ENCODE data around the gene ZNF700. TPM values are rescaled to one million over a fixed set of nuclear protein-coding genes. Genes with fewer than 3 reads are reported as not detected.
"Not testable (repeated sequence)": the region's sequence is repeated elsewhere in the genome, so short reads cannot be mapped to it uniquely, and the experiment has no call there.

Gene ZNF700
- total and polyA plus RNA-seq, 7 experiments from 2014 or later: 2.3 to 26.4 (median 18.7) TPM

GRCh38 chr19:11942843-11943108 lies 17.9 kb downstream of the ZNF700 start:
- intact Hi-C loops (cut with micrococcal nuclease): no loop called here

DNA sequence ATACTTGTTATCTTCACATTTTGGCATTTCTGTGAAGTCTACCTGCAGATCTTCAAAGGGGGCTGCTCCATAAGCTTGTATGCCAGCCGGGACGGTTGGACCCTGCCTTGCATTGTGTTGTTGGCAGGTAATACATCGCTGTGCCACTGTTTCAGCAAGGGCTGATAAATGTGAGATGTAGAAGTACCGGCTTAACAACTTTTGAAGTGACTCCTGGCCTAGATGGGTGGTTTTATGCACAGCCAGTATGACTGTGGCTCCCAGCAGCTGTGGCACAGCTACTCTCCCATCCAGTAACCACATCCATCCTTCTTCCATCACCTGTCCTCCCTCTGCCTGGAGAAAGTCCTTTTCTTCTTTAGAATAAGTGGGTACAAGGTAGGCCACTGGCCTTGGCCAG lies 19.7 kb downstream of the ZNF700 start:
- POLR2A ChIA-PET: no interaction called here
- peaks cover 5 to 96% (median 77%) of the 10 kb centered on the region in 11 donors for H3K9me3 Mint-ChIP-seq
- H3K36me3 ChIP-seq (ENCODE audit: control insufficient read depth in 2 of 3, insufficient read depth in 3 of 3, low read length in 3 of 3): peaks cover 34 to 86% (median 37%) of the 10 kb centered on the region in 3 experiments

More at GRCh38 chr19:11942843-11943108, 17.9 kb downstream of the ZNF700 start:
- Mint-ChIP-seq H3K36me3 (peaks cover 24 to 91% (median 85%) of the 10 kb centered on the region in 5 donors), H3K9me3 (peaks cover 0 to 92% (median 70%) of the 10 kb centered on the region in 11 donors), H3K4me1 (peaks cover 0 to 5% (median 0%) of the 10 kb centered on the region in 7 donors), H3K27ac (peak overlapping the region in 1 of 9 donors; percentile 66), H3K27me3 (no peaks in the 10 kb centered on the region), H3K4me3 (peak overlapping the region in 1 of 10 donors; percentile 39)
- ChIA-PET POLR2A (interaction anchor here (1.1 kb wide), 1 partner anchor 552 kb away, joined by 3 read pairs; no protein-coding TSS in a partner anchor), CTCF (no interaction called here)
- Histone ChIP-seq H3K4me1 (ENCODE audit: control insufficient read depth in 2 of 2, insufficient read depth in 2 of 2, low read length in 2 of 2) (no peaks in the 10 kb centered on the region), H3K36me3 (ENCODE audit: control insufficient read depth in 2 of 3, insufficient read depth in 3 of 3, low read length in 3 of 3) (peaks cover 19 to 70% (median 21%) of the 10 kb centered on the region in 3 experiments), H3K4me3 (ENCODE audit: low read length) (no peak overlapping the region), H3K27ac (ENCODE audit: low read depth, low read length) (no peak overlapping the region), H3K9me3 (ENCODE audit: control insufficient read depth in 2 of 3, low read length in 3 of 3) (peaks cover 29 to 73% (median 50%) of the 10 kb centered on the region in 3 experiments), H3K27me3 (ENCODE audit: control insufficient read depth in 2 of 2, insufficient read depth in 2 of 2, low read length in 2 of 2) (no peaks in the 10 kb centered on the region)
- peak in 1 of 9 donors; percentile 8 for DNase-seq
- ATAC-seq: no peak

DNA sequence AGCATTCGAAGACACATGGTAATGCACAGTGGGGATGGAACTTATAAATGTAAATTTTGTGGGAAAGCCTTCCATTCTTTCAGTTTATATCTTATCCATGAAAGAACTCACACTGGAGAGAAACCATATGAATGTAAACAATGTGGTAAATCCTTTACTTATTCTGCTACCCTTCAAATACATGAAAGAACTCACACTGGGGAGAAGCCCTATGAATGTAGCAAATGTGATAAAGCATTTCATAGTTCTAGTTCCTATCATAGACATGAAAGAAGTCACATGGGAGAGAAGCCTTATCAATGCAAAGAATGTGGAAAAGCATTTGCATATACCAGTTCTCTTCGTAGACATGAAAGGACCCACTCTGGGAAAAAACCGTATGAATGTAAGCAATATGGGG lies 23.7 kb downstream of the ZNF700 start:
- Histone ChIP-seq H3K27ac (ENCODE audit: low read depth, low read length) (no peak overlapping the region), H3K27me3 (ENCODE audit: control insufficient read depth in 2 of 2, insufficient read depth in 2 of 2, low read length in 2 of 2) (no peaks in the 10 kb centered on the region), H3K4me3 (ENCODE audit: low read length) (no peak overlapping the region), H3K9me3 (ENCODE audit: control insufficient read depth in 2 of 3, low read length in 3 of 3) (peaks cover 32 to 100% (median 63%) of the 10 kb centered on the region in 3 experiments), H3K36me3 (ENCODE audit: control insufficient read depth in 2 of 3, insufficient read depth in 3 of 3, low read length in 3 of 3) (peaks cover 30 to 72% (median 43%) of the 10 kb centered on the region in 3 experiments), H3K4me1 (ENCODE audit: control insufficient read depth in 2 of 2, insufficient read depth in 2 of 2, low read length in 2 of 2) (no peaks in the 10 kb centered on the region)
- Mint-ChIP-seq H3K36me3 (peaks cover 39 to 92% (median 87%) of the 10 kb centered on the region in 5 donors), H3K4me1 (no peaks in the 10 kb centered on the region), H3K4me3 (no peak overlapping the region), H3K27me3 (no peaks in the 10 kb centered on the region), H3K9me3 (peaks cover 5 to 98% (median 80%) of the 10 kb centered on the region in 11 donors), H3K27ac (peak overlapping the region in 4 of 9 donors; percentile 21 to 59 (median 37))
- CTCF ChIA-PET: no interaction called here
- DNase-seq (no peak), ATAC-seq (no peak)
- POLR2A ChIA-PET: no interaction called here
- intact Hi-C loops (cut with micrococcal nuclease): no loop called here

More for the DNA sequence above, 19.7 kb downstream of the ZNF700 start:
- Histone ChIP-seq H3K4me1 (ENCODE audit: control insufficient read depth in 2 of 2, insufficient read depth in 2 of 2, low read length in 2 of 2) (no peaks in the 10 kb centered on the region), H3K27me3 (ENCODE audit: control insufficient read depth in 2 of 2, insufficient read depth in 2 of 2, low read length in 2 of 2) (no peaks in the 10 kb centered on the region), H3K4me3 (ENCODE audit: low read length) (no peak overlapping the region), H3K27ac (ENCODE audit: low read depth, low read length) (no peak overlapping the region), H3K9me3 (ENCODE audit: control insufficient read depth in 2 of 3, low read length in 3 of 3) (peaks cover 43 to 86% (median 68%) of the 10 kb centered on the region in 3 experiments)
- Mint-ChIP-seq H3K36me3 (peaks cover 39 to 95% (median 93%) of the 10 kb centered on the region in 5 donors), H3K27me3 (no peaks in the 10 kb centered on the region), H3K4me3 (no peak overlapping the region), H3K4me1 (peaks cover 0 to 5% (median 0%) of the 10 kb centered on the region in 7 donors), H3K27ac (no peak overlapping the region)
- CTCF ChIA-PET: interaction anchor here (0.6 kb wide), 1 partner anchor 16 kb away, joined by 4 read pairs; no protein-coding TSS in a partner anchor
- intact Hi-C loops (cut with micrococcal nuclease): no loop called here
- ATAC-seq (no peak), DNase-seq (no peak)

GRCh38 chr19:11949201-11949600 lies 24.3 kb downstream of the ZNF700 start:
- intact Hi-C loops (cut with micrococcal nuclease): no loop called here
- ATAC-seq: no peak

DNA sequence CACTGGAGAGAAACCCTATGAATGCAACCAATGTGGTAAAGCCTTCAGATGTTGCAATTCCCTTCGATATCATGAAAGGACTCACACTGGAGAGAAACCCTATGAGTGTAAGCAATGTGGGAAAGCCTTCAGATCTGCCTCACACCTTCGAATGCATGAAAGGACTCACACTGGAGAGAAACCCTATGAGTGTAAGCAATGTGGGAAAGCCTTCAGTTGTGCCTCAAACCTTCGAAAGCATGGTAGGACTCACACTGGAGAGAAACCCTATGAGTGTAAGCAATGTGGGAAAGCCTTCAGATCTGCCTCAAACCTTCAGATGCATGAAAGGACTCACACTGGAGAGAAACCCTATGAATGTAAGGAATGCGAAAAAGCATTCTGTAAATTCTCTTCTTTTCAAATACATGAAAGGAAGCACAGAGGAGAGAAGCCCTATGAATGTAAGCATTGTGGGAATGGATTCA lies 24.7 kb downstream of the ZNF700 start:
- Histone ChIP-seq H3K9me3 (ENCODE audit: control insufficient read depth in 2 of 3, low read length in 3 of 3) (peaks cover 28 to 97% (median 53%) of the 10 kb centered on the region in 3 experiments), H3K4me3 (ENCODE audit: low read length) (peak overlapping the region; percentile 26), H3K36me3 (ENCODE audit: control insufficient read depth in 2 of 3, insufficient read depth in 3 of 3, low read length in 3 of 3) (peaks cover 30 to 62% (median 43%) of the 10 kb centered on the region in 3 experiments)
- H3K27me3 Mint-ChIP-seq; H3K4me1 ChIP-seq (ENCODE audit: control insufficient read depth in 2 of 2, insufficient read depth in 2 of 2, low read length in 2 of 2); H3K27ac ChIP-seq (ENCODE audit: low read depth, low read length); CTCF ChIA-PET; DNase-seq; POLR2A ChIA-PET; H3K27me3 ChIP-seq (ENCODE audit: control insufficient read depth in 2 of 2, insufficient read depth in 2 of 2, low read length in 2 of 2); intact Hi-C loops (cut with micrococcal nuclease); ATAC-seq; H3K4me1 Mint-ChIP-seq: not testable (repeated sequence)
- peak overlapping the region in 5 of 9 donors; percentile 21 to 59 (median 36) for H3K27ac Mint-ChIP-seq
- peak overlapping the region in 3 of 10 donors; percentile 2 to 40 (median 7) for H3K4me3 Mint-ChIP-seq
- peaks cover 8 to 98% (median 73%) of the 10 kb centered on the region in 11 donors for H3K9me3 Mint-ChIP-seq
- peaks cover 36 to 86% (median 77%) of the 10 kb centered on the region in 5 donors for H3K36me3 Mint-ChIP-seq

More at GRCh38 chr19:11949201-11949600, 24.3 kb downstream of the ZNF700 start:
- ChIA-PET POLR2A (no interaction called here), CTCF (no interaction called here)
- Histone ChIP-seq H3K4me1 (ENCODE audit: control insufficient read depth in 2 of 2, insufficient read depth in 2 of 2, low read length in 2 of 2) (no peaks in the 10 kb centered on the region), H3K27ac (ENCODE audit: low read depth, low read length) (no peak overlapping the region), H3K36me3 (ENCODE audit: control insufficient read depth in 2 of 3, insufficient read depth in 3 of 3, low read length in 3 of 3) (peaks cover 30 to 67% (median 43%) of the 10 kb centered on the region in 3 experiments), H3K9me3 (ENCODE audit: control insufficient read depth in 2 of 3, low read length in 3 of 3) (peaks cover 28 to 100% (median 57%) of the 10 kb centered on the region in 3 experiments), H3K27me3 (ENCODE audit: control insufficient read depth in 2 of 2, insufficient read depth in 2 of 2, low read length in 2 of 2) (no peaks in the 10 kb centered on the region), H3K4me3 (ENCODE audit: low read length) (no peak overlapping the region)
- no peaks in the 10 kb centered on the region for H3K27me3 Mint-ChIP-seq
- peaks cover 8 to 98% (median 76%) of the 10 kb centered on the region in 11 donors for H3K9me3 Mint-ChIP-seq
- no peak overlapping the region for H3K4me3 Mint-ChIP-seq
- H3K27ac Mint-ChIP-seq: peak overlapping the region in 4 of 9 donors; percentile 21 to 59 (median 41)
- H3K4me1 Mint-ChIP-seq: no peaks in the 10 kb centered on the region
- peak in 3 of 9 donors; percentile 14 to 21 (median 17) for DNase-seq
- H3K36me3 Mint-ChIP-seq: peaks cover 39 to 91% (median 81%) of the 10 kb centered on the region in 5 donors

- Histone ChIP-seq H3K27ac (ENCODE audit: low read depth, low read length) (no peak overlapping the region), H3K9me3 (ENCODE audit: control insufficient read depth in 2 of 3, low read length in 3 of 3) (peaks cover 28 to 95% (median 47%) of the 10 kb centered on the region in 3 experiments), H3K27me3 (ENCODE audit: control insufficient read depth in 2 of 2, insufficient read depth in 2 of 2, low read length in 2 of 2) (no peaks in the 10 kb centered on the region), H3K4me3 (ENCODE audit: low read length) (peak overlapping the region; percentile 26), H3K36me3 (ENCODE audit: control insufficient read depth in 2 of 3, insufficient read depth in 3 of 3, low read length in 3 of 3) (peaks cover 30 to 56% (median 43%) of the 10 kb centered on the region in 3 experiments), H3K4me1 (ENCODE audit: control insufficient read depth in 2 of 2, insufficient read depth in 2 of 2, low read length in 2 of 2) (no peaks in the 10 kb centered on the region)
- Mint-ChIP-seq H3K4me3 (no peak overlapping the region), H3K4me1 (no peaks in the 10 kb centered on the region), H3K27me3 (no peaks in the 10 kb centered on the region), H3K36me3 (peaks cover 33 to 80% (median 71%) of the 10 kb centered on the region in 5 donors), H3K27ac (no peak overlapping the region), H3K9me3 (peaks cover 8 to 96% (median 70%) of the 10 kb centered on the region in 11 donors)
- ChIA-PET POLR2A (no interaction called here), CTCF (no interaction called here)
- ATAC-seq (no peak), DNase-seq (no peak)
- intact Hi-C loops (cut with micrococcal nuclease): no loop called here
Measured at GRCh38 chr19:11950312-11950711, 25.4 kb downstream of the ZNF700 start.
